Upper lobe of left lung (tissue), 6 donors: ENCODE data around the gene RASGEF1B. TPM values are rescaled to one million over a fixed set of nuclear protein-coding genes. Genes with fewer than 3 reads are reported as not detected.

Experiments
- ATAC-seq, 2 donors: fragments of 200-7000 bp; cut with Tn5 transposase; one replicate each; pipeline ENCODE4 v1.9.1; 2022; ENCODE audit warnings: mild to moderate bottlenecking in 2 of 2, moderate library complexity in 2 of 2; ENCODE audit not compliant: low FRiP score in 2 of 2
- DNase-seq, 2 donors: peaks; one replicate each; pipeline ENCODE4 v3.0.0-alpha.2; 2019 to 2020
- H3K27ac ChIP-seq, 4 donors: fragments of 200-600 bp; sonication (generic); one replicate each; pipeline ENCODE4 v1.5.1; 2016 to 2019
- H3K27me3 ChIP-seq, 4 donors: fragments of 200-600 bp; sonication (generic); one replicate each; pipeline ENCODE4 v1.5.1; 2017 to 2019
- H3K36me3 ChIP-seq, 4 donors: fragments of 200-600 bp; sonication (generic); one replicate each; pipeline ENCODE4 v1.5.1; 2016 to 2019
- H3K4me1 ChIP-seq, 4 donors: fragments of 200-600 bp; sonication (generic); one replicate each; pipeline ENCODE4 v1.5.1; 2018 to 2019
- H3K4me3 ChIP-seq, 4 donors: fragments of 200-600 bp; sonication (generic); one replicate each; pipeline ENCODE4 v1.5.1; 2017 to 2019; ENCODE audit warnings: mild to moderate bottlenecking in 2 of 4, moderate library complexity in 1 of 4
- H3K9me3 ChIP-seq, 4 donors: fragments of 200-600 bp; sonication (generic); one replicate each; pipeline ENCODE4 v1.5.1; 2018 to 2019
- EP300 ChIP-seq, 4 donors: sonication (generic); formaldehyde crosslinking; IDR thresholded peaks; one replicate each; pipeline ENCODE4 v1.5.1; 2017; ENCODE audit warnings: antibody characterized with exemption in 4 of 4, control low read depth in 2 of 4
- POLR2A ChIP-seq, 4 donors: fragments of 450-650 bp; IDR thresholded peaks; one replicate each; pipeline ENCODE4 v1.5.1; 2016 to 2017; ENCODE audit warnings: antibody characterized with exemption in 4 of 4, mild to moderate bottlenecking in 2 of 4
- POLR2AphosphoS5 ChIP-seq, 2 donors: sonication (generic); formaldehyde crosslinking; IDR thresholded peaks; one replicate each; pipeline ENCODE4 v1.5.1; 2017; ENCODE audit warnings: antibody characterized with exemption in 2 of 2
- WGBS, 2 donors: methylation state at CpG; one replicate each; pipeline ENCODE4 v1.1.5; 2017 to 2018; 5-methylcytosine and 5-hydroxymethylcytosine counted together
- total RNA-seq, 6 donors: library from RNA; depleted of rRNA in 4 of 6; stranded (reverse); fragments of >200 nt in 4 of 6; gene quantifications; one replicate each; pipeline versions ENCODE4 v1.1.0 to v1.2.1, GENCODE V29; 2016 to 2021
- TF ChIP-seq, protein P1 (sequence below), 6 experiments: fragments of 450-650 bp in 4 of 6; fragments of 200-600 bp in 2 of 6; sonication (generic) in 2 of 6; IDR thresholded peaks; one replicate each; pipeline ENCODE4 v1.5.1; 2016 to 2019; ENCODE audit warnings: antibody characterized with exemption in 6 of 6
- donor health status: DM: no; HTN: no; CAD: no; lungs with moderate emphysema.
- donor health status: DM: no; HTN: yes; CAD: no; lungs with severe emphysema.

RASGEF1B gene
- total RNA-seq, 6 donors from 2014 or later = 45.7 to 81.2 (median 71.4) TPM

DNA sequence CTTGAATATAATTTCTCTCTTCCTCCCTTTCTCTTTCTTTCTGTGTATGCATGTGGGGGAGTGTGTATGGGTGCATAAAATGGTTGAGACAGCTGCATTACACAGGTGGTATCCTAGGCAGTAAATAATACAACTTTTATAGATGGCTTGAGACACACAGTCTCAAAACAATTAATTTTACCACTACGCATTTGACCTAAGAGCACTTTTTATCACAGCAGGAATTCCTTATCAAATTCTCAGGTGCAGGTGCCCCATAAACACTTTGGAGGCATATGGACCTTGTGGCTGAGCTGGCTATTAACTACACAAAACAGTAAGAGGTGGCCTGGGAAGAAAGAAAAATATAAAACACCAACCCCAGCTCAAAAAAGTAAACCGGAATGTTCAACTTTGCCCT lies 91.3 kb downstream of the RASGEF1B start:
- WGBS, 2 donors = 76% methylated on average over 2 of the region's 2 CpGs
- H3K4me1 ChIP-seq = no peaks in the 10 kb centered on the region
- ATAC-seq (no peak), DNase-seq (no peak)
- no peaks in the 10 kb centered on the region for H3K9me3 ChIP-seq
- TF ChIP-seq EP300 (IDR thresholded peaks at IDR 0.05) (no peak), POLR2AphosphoS5 (IDR thresholded peaks at IDR 0.05) (no peak), POLR2A (IDR thresholded peaks at IDR 0.05) (no peak)
- TF ChIP-seq, protein P1, sequence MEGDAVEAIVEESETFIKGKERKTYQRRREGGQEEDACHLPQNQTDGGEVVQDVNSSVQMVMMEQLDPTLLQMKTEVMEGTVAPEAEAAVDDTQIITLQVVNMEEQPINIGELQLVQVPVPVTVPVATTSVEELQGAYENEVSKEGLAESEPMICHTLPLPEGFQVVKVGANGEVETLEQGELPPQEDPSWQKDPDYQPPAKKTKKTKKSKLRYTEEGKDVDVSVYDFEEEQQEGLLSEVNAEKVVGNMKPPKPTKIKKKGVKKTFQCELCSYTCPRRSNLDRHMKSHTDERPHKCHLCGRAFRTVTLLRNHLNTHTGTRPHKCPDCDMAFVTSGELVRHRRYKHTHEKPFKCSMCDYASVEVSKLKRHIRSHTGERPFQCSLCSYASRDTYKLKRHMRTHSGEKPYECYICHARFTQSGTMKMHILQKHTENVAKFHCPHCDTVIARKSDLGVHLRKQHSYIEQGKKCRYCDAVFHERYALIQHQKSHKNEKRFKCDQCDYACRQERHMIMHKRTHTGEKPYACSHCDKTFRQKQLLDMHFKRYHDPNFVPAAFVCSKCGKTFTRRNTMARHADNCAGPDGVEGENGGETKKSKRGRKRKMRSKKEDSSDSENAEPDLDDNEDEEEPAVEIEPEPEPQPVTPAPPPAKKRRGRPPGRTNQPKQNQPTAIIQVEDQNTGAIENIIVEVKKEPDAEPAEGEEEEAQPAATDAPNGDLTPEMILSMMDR (IDR thresholded peaks at IDR 0.05) = no peak
- no peak overlapping the region for H3K27ac ChIP-seq
- no peaks in the 10 kb centered on the region for H3K27me3 ChIP-seq
- H3K36me3 ChIP-seq = no peaks in the 10 kb centered on the region
- no peak overlapping the region for H3K4me3 ChIP-seq

DNA sequence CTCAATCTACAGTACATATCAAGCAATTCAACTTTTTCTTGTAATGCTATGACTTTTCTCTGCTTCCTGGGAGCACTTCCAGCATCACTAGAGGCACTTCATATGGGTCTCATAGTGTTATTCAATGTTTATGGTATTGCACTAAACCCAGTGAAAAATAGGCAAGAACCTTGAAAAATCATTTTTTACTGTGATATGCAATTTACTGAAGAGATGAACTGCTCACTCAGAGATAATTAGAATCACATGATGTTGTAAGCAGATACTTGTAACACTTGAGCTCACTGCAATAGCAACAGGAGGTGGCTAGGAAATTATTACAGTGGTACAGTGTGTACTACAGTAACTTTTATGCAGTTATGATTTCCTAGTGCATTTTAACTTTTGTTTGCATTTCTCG lies 93.3 kb downstream of the RASGEF1B start:
- ATAC-seq (no peak), DNase-seq (no peak)
- no peaks in the 10 kb centered on the region for H3K36me3 ChIP-seq
- H3K4me1 ChIP-seq = no peaks in the 10 kb centered on the region
- no peak overlapping the region for H3K27ac ChIP-seq
- H3K4me3 ChIP-seq = no peak overlapping the region
- no peaks in the 10 kb centered on the region for H3K9me3 ChIP-seq
- 89 to 96% methylated on average over 1 of the region's 1 CpG for WGBS, 2 donors
- H3K27me3 ChIP-seq = no peaks in the 10 kb centered on the region
- no peak for TF ChIP-seq EP300 (IDR thresholded peaks at IDR 0.05)
- no peak for TF ChIP-seq POLR2A (IDR thresholded peaks at IDR 0.05)
- TF ChIP-seq, protein P1 (IDR thresholded peaks at IDR 0.05) = no peak
- no peak for TF ChIP-seq POLR2AphosphoS5 (IDR thresholded peaks at IDR 0.05)

DNA sequence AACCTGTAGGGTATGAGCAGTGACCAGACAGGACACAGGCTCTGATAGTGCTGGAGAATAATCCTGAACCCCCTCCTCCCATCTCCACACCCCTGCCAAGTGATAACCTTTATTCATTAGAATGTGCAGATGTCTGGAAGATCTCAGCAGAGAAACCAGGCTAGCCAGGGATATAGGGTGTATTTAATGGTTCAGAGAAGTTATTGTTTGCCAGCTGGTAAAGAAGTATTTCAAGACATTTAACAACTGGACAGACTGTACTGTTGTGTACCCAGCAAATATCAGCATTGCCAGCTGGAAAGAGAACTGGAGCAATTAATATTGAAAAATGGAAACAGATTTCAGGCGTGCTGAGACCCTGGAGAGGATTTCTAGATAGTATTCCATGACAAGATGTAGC lies 94.5 kb downstream of the RASGEF1B start:
- no peaks in the 10 kb centered on the region for H3K9me3 ChIP-seq
- WGBS, 2 donors = 62 to 73% methylated on average over 1 of the region's 1 CpG

DNA sequence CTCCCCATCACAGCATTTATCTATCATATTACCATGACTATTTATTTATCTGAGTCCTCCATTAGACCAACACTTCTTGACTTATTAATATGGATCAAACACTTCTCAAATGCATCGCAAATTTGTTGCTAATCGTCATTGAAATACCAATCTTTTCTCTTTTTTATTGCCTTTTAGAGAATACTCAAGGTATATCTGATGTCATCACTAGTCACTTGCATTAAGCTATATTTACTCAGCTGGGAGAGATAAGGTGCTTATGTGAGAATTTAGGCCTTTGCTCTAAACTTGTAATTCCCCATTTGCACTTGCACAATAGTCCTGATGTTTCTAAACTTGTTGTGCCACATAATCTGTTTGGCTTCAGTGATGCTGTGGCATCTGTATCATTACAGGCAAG lies 95.0 kb downstream of the RASGEF1B start:
- H3K4me3 ChIP-seq = no peak overlapping the region
- H3K4me1 ChIP-seq = no peaks in the 10 kb centered on the region
- WGBS, 2 donors = 88 to 95% methylated on average over 2 of the region's 2 CpGs
- TF ChIP-seq, protein P1 (IDR thresholded peaks at IDR 0.05) = no peak
- TF ChIP-seq POLR2A (IDR thresholded peaks at IDR 0.05) = no peak
- TF ChIP-seq POLR2AphosphoS5 (IDR thresholded peaks at IDR 0.05) = no peak
- no peak for TF ChIP-seq EP300 (IDR thresholded peaks at IDR 0.05)
- DNase-seq (no peak), ATAC-seq (no peak)
- H3K27ac ChIP-seq = no peak overlapping the region
- no peaks in the 10 kb centered on the region for H3K9me3 ChIP-seq
- no peaks in the 10 kb centered on the region for H3K27me3 ChIP-seq
- H3K36me3 ChIP-seq = no peaks in the 10 kb centered on the region

More for the DNA sequence above, 94.5 kb downstream of the RASGEF1B start:
- H3K4me1 ChIP-seq = no peaks in the 10 kb centered on the region
- no peak overlapping the region for H3K4me3 ChIP-seq
- DNase-seq = no peak
- H3K27me3 ChIP-seq = no peaks in the 10 kb centered on the region
- TF ChIP-seq EP300 (IDR thresholded peaks at IDR 0.05) (no peak), POLR2A (IDR thresholded peaks at IDR 0.05) (no peak), POLR2AphosphoS5 (IDR thresholded peaks at IDR 0.05) (no peak)
- TF ChIP-seq, protein P1 (IDR thresholded peaks at IDR 0.05) = no peak
- no peak for ATAC-seq
- H3K36me3 ChIP-seq = no peaks in the 10 kb centered on the region
- no peak overlapping the region for H3K27ac ChIP-seq
